A549 (cell line): ENCODE results near the gene SLC35B2. TPM values are rescaled to one million over a fixed set of nuclear protein-coding genes. Genes with fewer than 3 reads are reported as not detected.

Source experiments
- ATAC-seq, 2 experiments: fragments of 200-7000 bp in 1 of 2; fragments of >200 bp in 1 of 2; cut with Nextera tagmentation in 1 of 2; cut with Tn5 transposase in 1 of 2; 3 replicates each; pipeline versions ENCODE4 v1.8.0 to v1.9.1; 2018 to 2020; ENCODE audit warnings: mild to moderate bottlenecking in 1 of 2, moderate library complexity in 1 of 2
- CTCF ChIA-PET: fragments of 300-600 bp; sonication (Branson Sonifier 250); formaldehyde crosslinking; extraction: SDS; loops from one replicate; lab custom pipeline; 2021; ENCODE audit warnings: antibody characterized with exemption, inconsistent platforms; lab: Yijun Ruan, JAX
- POLR2A ChIA-PET: fragments of 350-600 bp; formaldehyde crosslinking; extraction: SDS; loops from one replicate; lab custom pipeline; 2021; ENCODE audit warnings: antibody characterized with exemption, inconsistent platforms; lab: Yijun Ruan, JAX
- DNase-seq, 2 experiments: peaks; one replicate each; pipeline versions ENCODE4 v3.0.0 to v3.0.0-alpha.2; 2011 to 2016; ENCODE audit warnings: low read depth in 1 of 2, low spot score in 1 of 2
- FAIRE-seq: peaks from 2 replicates; lab custom pipeline; 2011; peaks lifted over from hg19 to GRCh38; lab: Jason Lieb, UNC
- H3K27ac ChIP-seq, 2 experiments: fragments of >200 bp; sonication (Bioruptor Twin); formaldehyde crosslinking; 3 replicates each; pipeline ENCODE4 v1.5.1; 2016 to 2017
- H3K4me1 ChIP-seq: fragments of >200 bp; sonication (Bioruptor Twin); formaldehyde crosslinking; 3 replicates; pipeline ENCODE4 v1.6.1; 2016
- H3K4me2 ChIP-seq: fragments of >200 bp; sonication (Bioruptor Twin); formaldehyde crosslinking; 3 replicates; pipeline ENCODE4 v1.6.1; 2016
- H3K4me3 ChIP-seq: fragments of >200 bp; sonication (Bioruptor Twin); formaldehyde crosslinking; 3 replicates; pipeline ENCODE4 v1.5.1; 2016
- H3K9me3 ChIP-seq: fragments of >200 bp; sonication (Bioruptor Twin); formaldehyde crosslinking; 3 replicates; pipeline ENCODE4 v1.6.1; 2016
- BHLHE40 ChIP-seq: IDR thresholded peaks from 2 replicates; pipeline ENCODE4 v1.6.1; 2012; ENCODE audit warnings: low read depth, low read length, inconsistent platforms
- CBX8 ChIP-seq: fragments of 200-600 bp; sonication (generic); IDR thresholded peaks from 2 replicates; pipeline ENCODE4 v1.6.1; 2016
- CHD4 ChIP-seq: fragments of 200-600 bp; sonication (generic); IDR thresholded peaks from 2 replicates; pipeline ENCODE4 v1.6.1; 2016; ENCODE audit warnings: antibody characterized with exemption, mild to moderate bottlenecking, borderline replicate concordance
- EP300 ChIP-seq, 2 experiments: fragments of >200 bp; sonication (Bioruptor Twin); formaldehyde crosslinking; IDR thresholded peaks; 2 replicates in 1 of 2; 3 replicates in 1 of 2; pipeline ENCODE4 v1.6.1; 2016 to 2017
- ESRRA ChIP-seq: fragments of 150-350 bp; IDR thresholded peaks from 2 replicates; pipeline ENCODE4 v1.6.1; 2014; ENCODE audit warnings: mild to moderate bottlenecking, low read length, borderline replicate concordance
- FOSL2 ChIP-seq, 2 experiments: fragments of 450-650 bp in 1 of 2; fragments of >200 bp in 1 of 2; sonication (Bioruptor Twin) in 1 of 2; formaldehyde crosslinking; IDR thresholded peaks; 2 replicates each; pipeline versions ENCODE4 v1.5.0 to v1.6.1; 2016 to 2020; ENCODE audit warnings: mild to moderate bottlenecking in 1 of 2, moderate library complexity in 1 of 2
- FOXS1 ChIP-seq: fragments of 250-450 bp; sonication (Bioruptor Pico); IDR thresholded peaks from 2 replicates; pipeline ENCODE4 v1.5.0; 2020; ENCODE audit warnings: mild to moderate bottlenecking, moderate library complexity
- GATA3 ChIP-seq: IDR thresholded peaks from 2 replicates; pipeline ENCODE4 v1.6.1; 2012; ENCODE audit warnings: borderline replicate concordance
- HOXA7 ChIP-seq: fragments of 250-450 bp; sonication (Bioruptor Pico); IDR thresholded peaks from 2 replicates; pipeline ENCODE4 v1.5.0; 2020; ENCODE audit warnings: mild to moderate bottlenecking, moderate library complexity
- JUNB ChIP-seq: fragments of >200 bp; sonication (Bioruptor Twin); formaldehyde crosslinking; IDR thresholded peaks from 2 replicates; pipeline ENCODE4 v1.6.1; 2016
- MAFK ChIP-seq: fragments of 450-650 bp; IDR thresholded peaks from 2 replicates; pipeline ENCODE4 v1.6.1; 2014; ENCODE audit not compliant: partially characterized antibody
- MAZ ChIP-seq: fragments of 150-350 bp; IDR thresholded peaks from 2 replicates; pipeline ENCODE4 v1.6.1; 2014; ENCODE audit warnings: antibody characterized with exemption, low read depth, low read length, borderline replicate concordance
- POLR2A ChIP-seq: IDR thresholded peaks from 2 replicates; pipeline ENCODE4 v1.6.1; 2012; ENCODE audit warnings: mild to moderate bottlenecking, low read length
- POLR2AphosphoS2 ChIP-seq: conservative IDR thresholded peaks from 2 replicates; pipeline ENCODE4 v1.6.1; 2012; ENCODE audit warnings: low read length, improper control_type of control experiment, inconsistent platforms
- RAD21 ChIP-seq, 2 experiments: fragments of >200 bp in 1 of 2; sonication (Bioruptor Twin) in 1 of 2; formaldehyde crosslinking in 1 of 2; IDR thresholded peaks in 1 of 2; conservative IDR thresholded peaks in 1 of 2; 2 replicates in 1 of 2; 3 replicates in 1 of 2; pipeline ENCODE4 v1.6.1; 2012 to 2018; ENCODE audit warnings: inconsistent platforms in 1 of 2
- SREBF2 ChIP-seq: fragments of 450-650 bp; IDR thresholded peaks from 2 replicates; pipeline ENCODE4 v1.6.1; 2014; ENCODE audit warnings: mild to moderate bottlenecking, moderate library complexity
- WGBS: methylation state at CpG from one replicate; pipeline ENCODE4 v1.1.6; 2017; ENCODE audit errors: missing lambda C conversion rate; 5-methylcytosine and 5-hydroxymethylcytosine counted together
- polyA plus RNA-seq, 4 experiments: library from polyadenylated mRNA; depleted of rRNA in 3 of 4; stranded (reverse); fragments of >200 nt; fragmentation: RNase III in 1 of 4; extraction: RNeasy Plus Mini Kit Qiagen cat#74134 plus additional on column Dnase treatment in 1 of 4; gene quantifications; 2 replicates in 3 of 4; 3 replicates in 1 of 4; pipeline ENCODE4 v1.2.3, GENCODE V29; 2011 to 2017
- TF ChIP-seq, protein P1 (sequence below): fragments of 250-450 bp; sonication (Bioruptor Pico); IDR thresholded peaks from 2 replicates; pipeline ENCODE4 v1.5.0; 2021; ENCODE audit warnings: mild to moderate bottlenecking, moderate library complexity, borderline replicate concordance
- TF ChIP-seq, protein P2 (sequence below): IDR thresholded peaks from 2 replicates; pipeline ENCODE4 v1.6.1; 2012; ENCODE audit warnings: low read depth, borderline replicate concordance
- TF ChIP-seq, protein P3 (sequence below): fragments of 200-600 bp; sonication (generic); IDR thresholded peaks from 2 replicates; pipeline ENCODE4 v1.6.1; 2016; ENCODE audit warnings: antibody characterized with exemption, mild to moderate bottlenecking, moderate library complexity
- TF ChIP-seq, protein P4 (sequence below): fragments of 450-650 bp; IDR thresholded peaks from 2 replicates; pipeline ENCODE4 v1.6.1; 2014; ENCODE audit warnings: antibody characterized with exemption
- TF ChIP-seq, protein P5 (sequence below): IDR thresholded peaks from 2 replicates; pipeline ENCODE4 v1.6.1; 2012
- TF ChIP-seq, protein P6 (sequence below): IDR thresholded peaks from 2 replicates; pipeline ENCODE4 v1.6.1; 2012

The SLC35B2 gene
- polyA plus RNA-seq, 2 of the 4 experiments (the other 2 are of a cell fraction) = 44.5 to 45.6 TPM

DNA sequence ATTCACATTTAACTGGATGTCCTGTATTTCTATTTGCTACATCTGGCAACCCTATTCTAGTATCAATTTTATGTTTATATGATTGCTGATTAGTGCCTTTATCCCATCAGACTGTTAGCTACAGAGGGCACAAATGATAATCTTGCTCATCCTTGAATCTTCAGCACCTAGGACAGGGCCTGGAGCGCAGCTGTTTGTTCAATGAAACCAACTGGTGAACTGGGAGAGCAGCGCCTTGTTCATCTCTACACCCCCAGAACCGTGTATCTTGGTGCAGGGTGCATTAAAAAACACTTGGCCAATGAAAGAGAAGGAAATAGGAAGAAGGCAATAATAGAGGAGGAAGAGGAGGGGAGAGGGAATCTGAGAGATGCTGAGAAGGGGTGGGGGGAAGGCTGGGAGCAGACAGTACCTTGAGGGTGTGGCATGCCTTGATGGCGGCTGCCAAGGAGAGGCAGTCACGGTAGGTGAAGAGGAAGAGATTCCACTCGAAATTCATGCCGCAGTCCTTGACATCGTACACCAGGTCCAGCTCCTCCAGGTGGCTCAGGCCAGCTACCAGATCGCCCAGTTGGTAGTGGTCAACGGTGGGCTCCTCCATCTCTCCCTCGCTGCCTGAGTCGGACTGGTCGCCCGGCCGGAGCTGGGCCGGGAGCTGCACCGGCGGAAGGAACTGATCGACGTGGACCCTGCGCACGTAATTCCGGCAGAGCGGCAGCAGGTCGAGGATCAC lies 28.4 kb upstream of the SLC35B2 start:
- ChIA-PET CTCF (interaction anchor here (0.8 to 5.4 kb wide), 2 partner anchors 18 to 19 kb away, joined by 3 to 25 read pairs; no protein-coding TSS in a partner anchor), POLR2A (no interaction called here)

DNA sequence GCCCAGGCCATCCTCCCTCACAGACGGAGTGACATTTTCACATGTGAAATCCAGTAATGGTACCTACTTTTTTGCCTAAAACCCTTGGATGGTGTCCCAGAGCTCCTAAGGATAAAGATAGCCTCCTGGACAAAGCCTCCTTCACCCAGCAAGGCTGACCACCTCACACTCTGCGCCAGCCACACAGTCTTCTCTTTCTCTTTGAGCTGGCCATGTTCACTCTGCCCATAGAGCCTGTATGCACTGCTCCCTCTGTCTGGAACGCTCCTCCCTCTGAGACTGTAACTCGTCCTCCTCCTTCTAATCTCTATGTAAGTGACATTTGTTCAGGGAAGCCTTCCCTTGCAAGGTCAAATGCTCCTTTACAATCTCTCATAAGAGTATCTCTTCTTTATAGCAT lies 27.5 kb upstream of the SLC35B2 start:
- DNase-seq = no peak
- Histone ChIP-seq H3K4me3 (no peak overlapping the region), H3K27ac (no peak overlapping the region), H3K4me2 (no peak overlapping the region), H3K9me3 (no peaks in the 10 kb centered on the region), H3K4me1 (no peaks in the 10 kb centered on the region)
- FAIRE-seq = no peak
- WGBS = 0% methylated on average over 4 of the region's 4 CpGs
- ATAC-seq = no peak
- ChIA-PET CTCF (interaction anchor here (1.8 to 5.4 kb wide), 3 partner anchors 17 to 28 kb away, joined by 7 to 25 read pairs (median 7); partner anchors contain the start of gene AARS2), POLR2A (no interaction called here)
- TF ChIP-seq GATA3 (no peak), JUNB (no peak), FOSL2 (IDR thresholded peaks at IDR 0.05) (no peak), FOSL2 (CRISPR knock-in tag; IDR thresholded peaks at IDR 0.05) (no peak), CHD4 (no peak), MAZ (no peak), HOXA7 (CRISPR knock-in tag) (no peak), EP300 (IDR thresholded peaks at IDR 0.05) (no peak), RAD21 (conservative IDR thresholded peaks at IDR 0.05 in 1 of 2, IDR thresholded peaks at IDR 0.05 in 1 of 2) (no peak), POLR2A (no peak)
- TF ChIP-seq, protein P1, sequence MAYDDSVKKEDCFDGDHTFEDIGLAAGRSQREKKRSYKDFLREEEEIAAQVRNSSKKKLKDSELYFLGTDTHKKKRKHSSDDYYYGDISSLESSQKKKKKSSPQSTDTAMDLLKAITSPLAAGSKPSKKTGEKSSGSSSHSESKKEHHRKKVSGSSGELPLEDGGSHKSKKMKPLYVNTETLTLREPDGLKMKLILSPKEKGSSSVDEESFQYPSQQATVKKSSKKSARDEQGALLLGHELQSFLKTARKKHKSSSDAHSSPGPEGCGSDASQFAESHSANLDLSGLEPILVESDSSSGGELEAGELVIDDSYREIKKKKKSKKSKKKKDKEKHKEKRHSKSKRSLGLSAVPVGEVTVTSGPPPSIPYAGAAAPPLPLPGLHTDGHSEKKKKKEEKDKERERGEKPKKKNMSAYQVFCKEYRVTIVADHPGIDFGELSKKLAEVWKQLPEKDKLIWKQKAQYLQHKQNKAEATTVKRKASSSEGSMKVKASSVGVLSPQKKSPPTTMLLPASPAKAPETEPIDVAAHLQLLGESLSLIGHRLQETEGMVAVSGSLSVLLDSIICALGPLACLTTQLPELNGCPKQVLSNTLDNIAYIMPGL = no peak
- TF ChIP-seq, protein P2, sequence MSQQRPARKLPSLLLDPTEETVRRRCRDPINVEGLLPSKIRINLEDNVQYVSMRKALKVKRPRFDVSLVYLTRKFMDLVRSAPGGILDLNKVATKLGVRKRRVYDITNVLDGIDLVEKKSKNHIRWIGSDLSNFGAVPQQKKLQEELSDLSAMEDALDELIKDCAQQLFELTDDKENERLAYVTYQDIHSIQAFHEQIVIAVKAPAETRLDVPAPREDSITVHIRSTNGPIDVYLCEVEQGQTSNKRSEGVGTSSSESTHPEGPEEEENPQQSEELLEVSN = no peak

More for the DNA sequence above, 28.4 kb upstream of the SLC35B2 start:
- DNase-seq (no peak), ATAC-seq (0 out of 6 replicates have a peak, but pooled peaks of 1 of the 2 experiments have one; percentile 42), FAIRE-seq (no peak)
- WGBS = 44% methylated on average over 11 of the region's 25 CpGs
- TF ChIP-seq, protein P3, sequence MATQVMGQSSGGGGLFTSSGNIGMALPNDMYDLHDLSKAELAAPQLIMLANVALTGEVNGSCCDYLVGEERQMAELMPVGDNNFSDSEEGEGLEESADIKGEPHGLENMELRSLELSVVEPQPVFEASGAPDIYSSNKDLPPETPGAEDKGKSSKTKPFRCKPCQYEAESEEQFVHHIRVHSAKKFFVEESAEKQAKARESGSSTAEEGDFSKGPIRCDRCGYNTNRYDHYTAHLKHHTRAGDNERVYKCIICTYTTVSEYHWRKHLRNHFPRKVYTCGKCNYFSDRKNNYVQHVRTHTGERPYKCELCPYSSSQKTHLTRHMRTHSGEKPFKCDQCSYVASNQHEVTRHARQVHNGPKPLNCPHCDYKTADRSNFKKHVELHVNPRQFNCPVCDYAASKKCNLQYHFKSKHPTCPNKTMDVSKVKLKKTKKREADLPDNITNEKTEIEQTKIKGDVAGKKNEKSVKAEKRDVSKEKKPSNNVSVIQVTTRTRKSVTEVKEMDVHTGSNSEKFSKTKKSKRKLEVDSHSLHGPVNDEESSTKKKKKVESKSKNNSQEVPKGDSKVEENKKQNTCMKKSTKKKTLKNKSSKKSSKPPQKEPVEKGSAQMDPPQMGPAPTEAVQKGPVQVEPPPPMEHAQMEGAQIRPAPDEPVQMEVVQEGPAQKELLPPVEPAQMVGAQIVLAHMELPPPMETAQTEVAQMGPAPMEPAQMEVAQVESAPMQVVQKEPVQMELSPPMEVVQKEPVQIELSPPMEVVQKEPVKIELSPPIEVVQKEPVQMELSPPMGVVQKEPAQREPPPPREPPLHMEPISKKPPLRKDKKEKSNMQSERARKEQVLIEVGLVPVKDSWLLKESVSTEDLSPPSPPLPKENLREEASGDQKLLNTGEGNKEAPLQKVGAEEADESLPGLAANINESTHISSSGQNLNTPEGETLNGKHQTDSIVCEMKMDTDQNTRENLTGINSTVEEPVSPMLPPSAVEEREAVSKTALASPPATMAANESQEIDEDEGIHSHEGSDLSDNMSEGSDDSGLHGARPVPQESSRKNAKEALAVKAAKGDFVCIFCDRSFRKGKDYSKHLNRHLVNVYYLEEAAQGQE = peak; percentile 84
- no peak for TF ChIP-seq SREBF2
- Histone ChIP-seq H3K4me3 (no peak overlapping the region), H3K4me2 (no peak overlapping the region), H3K4me1 (no peaks in the 10 kb centered on the region), H3K9me3 (no peaks in the 10 kb centered on the region), H3K27ac (no peak overlapping the region)

DNA sequence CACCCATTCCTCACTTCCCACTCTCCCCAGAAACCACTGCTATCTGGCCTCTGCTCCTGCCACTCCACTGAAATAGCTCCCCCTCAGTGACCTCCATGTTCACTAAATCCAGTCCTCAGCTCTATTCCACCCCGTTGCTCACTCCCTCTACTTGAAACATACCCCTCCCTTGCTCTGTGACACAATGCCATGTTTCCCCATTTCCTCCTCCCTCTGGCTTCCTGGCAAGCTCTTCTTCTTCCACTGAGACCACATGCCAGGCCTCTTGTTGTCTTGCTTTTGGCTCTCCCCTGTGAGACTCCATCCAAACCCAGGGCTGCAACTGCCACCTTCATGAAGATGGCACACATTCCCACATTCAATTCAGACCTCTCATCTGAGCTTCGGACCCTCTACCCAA lies 26.8 kb upstream of the SLC35B2 start:
- Histone ChIP-seq H3K4me1 (no peaks in the 10 kb centered on the region), H3K27ac (no peak overlapping the region), H3K9me3 (no peaks in the 10 kb centered on the region), H3K4me3 (no peak overlapping the region), H3K4me2 (no peak overlapping the region)
- DNase-seq = no peak
- TF ChIP-seq GATA3 (no peak), SREBF2 (no peak), CBX8 (no peak), HOXA7 (CRISPR knock-in tag) (no peak), MAFK (no peak), ESRRA (no peak), MAZ (no peak), FOXS1 (CRISPR knock-in tag) (no peak), BHLHE40 (no peak), POLR2AphosphoS2 (no peak), FOSL2 (IDR thresholded peaks at IDR 0.05) (no peak), FOSL2 (CRISPR knock-in tag; IDR thresholded peaks at IDR 0.05) (no peak)
- TF ChIP-seq, protein P4, sequence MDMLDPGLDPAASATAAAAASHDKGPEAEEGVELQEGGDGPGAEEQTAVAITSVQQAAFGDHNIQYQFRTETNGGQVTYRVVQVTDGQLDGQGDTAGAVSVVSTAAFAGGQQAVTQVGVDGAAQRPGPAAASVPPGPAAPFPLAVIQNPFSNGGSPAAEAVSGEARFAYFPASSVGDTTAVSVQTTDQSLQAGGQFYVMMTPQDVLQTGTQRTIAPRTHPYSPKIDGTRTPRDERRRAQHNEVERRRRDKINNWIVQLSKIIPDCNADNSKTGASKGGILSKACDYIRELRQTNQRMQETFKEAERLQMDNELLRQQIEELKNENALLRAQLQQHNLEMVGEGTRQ = no peak
- TF ChIP-seq, protein P5, sequence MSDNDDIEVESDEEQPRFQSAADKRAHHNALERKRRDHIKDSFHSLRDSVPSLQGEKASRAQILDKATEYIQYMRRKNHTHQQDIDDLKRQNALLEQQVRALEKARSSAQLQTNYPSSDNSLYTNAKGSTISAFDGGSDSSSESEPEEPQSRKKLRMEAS = no peak
- TF ChIP-seq, protein P6, sequence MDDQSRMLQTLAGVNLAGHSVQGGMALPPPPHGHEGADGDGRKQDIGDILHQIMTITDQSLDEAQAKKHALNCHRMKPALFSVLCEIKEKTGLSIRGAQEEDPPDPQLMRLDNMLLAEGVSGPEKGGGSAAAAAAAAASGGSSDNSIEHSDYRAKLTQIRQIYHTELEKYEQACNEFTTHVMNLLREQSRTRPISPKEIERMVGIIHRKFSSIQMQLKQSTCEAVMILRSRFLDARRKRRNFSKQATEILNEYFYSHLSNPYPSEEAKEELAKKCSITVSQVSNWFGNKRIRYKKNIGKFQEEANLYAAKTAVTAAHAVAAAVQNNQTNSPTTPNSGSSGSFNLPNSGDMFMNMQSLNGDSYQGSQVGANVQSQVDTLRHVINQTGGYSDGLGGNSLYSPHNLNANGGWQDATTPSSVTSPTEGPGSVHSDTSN = no peak
- POLR2A ChIA-PET = no interaction called here
- CTCF ChIA-PET = interaction anchor here (0.8 to 5.4 kb wide), 6 partner anchors 16 to 55 kb away, joined by 3 to 25 read pairs (median 6); partner anchors contain the start of gene AARS2
- no peak for FAIRE-seq
- 0% methylated on average over 2 of the region's 2 CpGs for WGBS
- ATAC-seq = no peak
